ENCODE results near the gene DEFB108B. TPM values are rescaled to one million over a fixed set of nuclear protein-coding genes. Genes with fewer than 3 reads are reported as not detected.
A peak's percentile ranks its signal among the peaks of the same experiment; 100 is the strongest.
"Not testable (repeated sequence)": the region's sequence is repeated elsewhere in the genome, so short reads cannot be mapped to it uniquely, and the experiment has no call there.

DEFB108B gene
- total RNA-seq, 1 experiment from 2014 or later = not detected

DNA sequence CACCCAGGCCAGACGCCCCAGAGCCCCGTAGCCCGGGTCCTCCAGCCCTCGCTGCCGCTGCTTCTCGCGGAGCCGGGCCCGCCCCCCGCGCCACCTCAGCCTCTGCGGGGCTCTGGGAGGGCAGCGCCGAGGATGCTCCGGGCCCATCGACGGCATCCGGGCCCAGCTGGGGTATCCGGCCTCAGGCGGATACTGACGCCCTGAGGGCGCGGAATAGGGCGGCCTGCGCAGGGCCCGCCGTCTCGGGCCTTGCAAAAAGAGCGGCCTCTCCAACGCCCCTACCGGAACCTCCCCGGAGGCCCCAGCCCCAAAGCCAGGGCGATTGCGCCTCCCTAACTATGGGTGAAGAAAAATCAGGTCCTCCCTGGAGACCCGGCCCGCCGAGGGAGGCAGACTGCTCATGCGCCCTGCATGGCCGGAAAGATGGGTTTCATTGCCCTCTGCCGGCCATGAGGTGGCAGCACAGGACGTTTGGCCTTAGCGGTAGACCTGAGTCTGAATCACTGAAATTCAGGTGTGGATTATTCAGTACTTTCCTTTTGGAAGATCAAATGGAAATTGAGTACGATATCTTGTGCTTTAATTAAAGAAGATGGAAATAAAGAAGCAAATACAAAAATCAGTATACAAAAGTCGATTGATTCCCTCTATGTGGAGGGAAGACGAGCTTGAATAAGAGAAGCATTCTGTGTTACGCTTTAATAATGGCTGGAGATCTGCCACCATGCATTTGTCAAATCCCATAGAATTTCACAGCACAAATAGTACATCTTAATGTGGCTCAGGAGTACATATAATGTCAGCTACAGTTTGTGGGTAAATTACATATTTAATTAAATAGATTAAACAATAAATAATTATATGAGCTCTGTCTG is 19.3 kb upstream of the DEFB108B start:
- DNase-seq (ENCODE audit: low spot score) = peak; percentile 67

DNA sequence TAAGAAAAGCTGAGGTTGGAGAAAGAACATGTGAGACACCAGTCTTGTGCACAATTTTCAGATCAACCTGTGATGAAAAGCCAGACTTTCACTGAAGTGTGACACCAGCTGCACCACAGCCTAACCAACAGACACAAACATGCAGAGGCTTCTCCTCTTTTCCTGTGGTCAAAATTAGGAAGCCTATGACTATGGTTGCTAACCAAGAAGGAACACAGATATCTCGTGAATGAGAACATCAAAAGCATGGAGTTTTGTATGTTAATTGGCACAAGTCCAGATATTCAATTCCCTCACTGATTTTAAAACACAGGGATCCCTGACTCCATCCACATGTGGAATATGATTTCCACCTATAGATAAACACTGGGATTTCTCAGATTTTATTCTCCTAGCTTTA is 11.5 kb upstream of the DEFB108B start:
- DNase-seq (ENCODE audit: low spot score) = not testable (repeated sequence)

DNA sequence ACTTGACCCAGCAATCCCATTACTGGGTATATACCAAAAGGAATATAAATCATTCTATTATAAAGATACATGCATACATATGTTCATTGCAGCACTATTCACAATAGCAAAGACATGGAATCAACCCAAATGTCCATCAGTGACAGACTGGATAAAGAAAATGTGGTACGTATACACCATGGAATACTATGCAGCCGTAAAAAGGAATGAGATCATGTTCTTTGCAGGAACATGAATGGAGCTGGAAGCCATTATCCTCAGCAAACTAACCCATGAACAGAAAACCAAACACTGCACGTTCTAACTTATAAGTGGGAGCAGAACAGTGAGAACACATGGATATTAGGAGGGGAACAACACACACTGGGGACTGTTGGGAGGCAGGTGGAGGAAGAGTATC is 3.8 kb upstream of the DEFB108B start:
- not testable (repeated sequence) for DNase-seq (ENCODE audit: low spot score)

DNA sequence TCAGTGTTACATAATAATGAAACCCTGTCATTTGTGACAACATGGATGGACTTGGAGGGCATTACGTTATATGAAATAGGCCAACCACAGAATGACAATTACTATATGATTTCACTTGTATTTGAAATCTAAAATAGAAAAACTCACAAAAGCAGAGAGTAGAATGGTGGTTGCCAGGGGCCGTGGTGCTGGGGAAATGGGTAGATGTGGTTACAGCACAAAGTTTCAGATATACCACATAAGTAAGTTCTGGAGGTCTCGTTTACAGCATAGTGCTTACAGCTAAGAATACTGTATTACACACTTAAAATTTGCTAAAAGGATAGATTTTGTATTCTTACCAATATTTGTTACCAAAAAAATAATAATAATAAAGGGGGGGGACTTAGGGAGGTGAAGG is 3.3 kb upstream of the DEFB108B start:
- not testable (repeated sequence) for DNase-seq (ENCODE audit: low spot score)

DNA sequence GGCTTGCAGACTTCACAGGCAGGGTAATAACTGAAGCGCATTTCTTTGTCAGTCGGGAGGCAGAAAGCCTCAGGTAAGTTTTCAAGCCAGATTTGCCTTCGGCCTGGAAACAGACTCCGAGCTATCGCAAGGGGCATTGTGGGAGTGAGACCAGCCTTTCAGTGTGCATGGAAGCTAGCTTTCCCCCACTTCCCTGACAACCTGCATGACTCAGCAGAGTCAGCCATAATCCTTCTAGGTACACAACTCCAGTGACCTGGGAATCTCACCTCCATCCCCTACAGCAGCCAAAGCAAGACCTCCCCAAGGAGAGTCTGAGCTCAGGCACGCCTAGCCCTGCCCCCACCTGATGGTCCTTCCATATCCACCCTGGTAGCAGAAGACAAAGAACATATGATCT is 9.7 kb downstream of the DEFB108B start:
- not testable (repeated sequence) for DNase-seq (ENCODE audit: low spot score)

DNA sequence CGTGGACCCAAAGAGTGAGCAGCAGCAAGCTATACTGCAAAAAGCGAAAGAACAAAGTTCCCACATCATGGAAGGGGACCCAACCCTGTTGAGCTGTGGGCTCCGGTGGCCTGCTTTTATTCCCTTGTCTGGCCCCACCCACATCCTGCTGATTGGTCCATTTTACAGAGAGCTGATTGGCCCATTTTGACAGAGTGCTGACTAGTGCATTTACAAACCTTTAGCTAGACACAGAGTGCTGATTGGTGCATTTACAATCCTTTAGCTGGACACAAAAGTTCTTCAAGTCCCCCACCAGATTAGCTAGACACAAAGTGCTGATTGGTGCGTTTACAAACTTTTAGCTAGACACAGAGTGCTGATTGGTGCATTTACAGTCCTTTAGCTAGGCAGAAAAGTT is 10.4 kb downstream of the DEFB108B start:
- DNase-seq (ENCODE audit: low spot score) = not testable (repeated sequence)

DNA sequence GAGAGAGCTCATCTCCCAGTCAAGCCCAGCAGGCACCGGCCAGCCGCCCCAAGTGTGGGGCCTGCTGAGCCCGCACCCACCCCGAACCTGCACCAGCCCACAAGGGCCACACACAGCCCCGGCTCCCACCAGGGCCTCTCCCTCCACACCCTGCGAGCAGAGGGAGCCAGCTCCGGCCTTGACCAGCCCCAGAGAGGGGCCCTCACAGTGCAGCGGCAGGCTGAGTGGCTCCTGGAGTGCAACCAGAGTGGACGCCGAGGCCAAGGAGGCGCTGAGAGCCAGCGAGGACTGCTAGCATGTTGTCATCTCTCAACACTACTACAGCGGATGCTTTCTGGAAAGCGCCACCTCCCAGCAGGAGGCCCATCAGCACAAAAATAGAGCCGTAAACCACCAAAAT is 10.9 kb downstream of the DEFB108B start:
- no peak for DNase-seq (ENCODE audit: low spot score)

DNA sequence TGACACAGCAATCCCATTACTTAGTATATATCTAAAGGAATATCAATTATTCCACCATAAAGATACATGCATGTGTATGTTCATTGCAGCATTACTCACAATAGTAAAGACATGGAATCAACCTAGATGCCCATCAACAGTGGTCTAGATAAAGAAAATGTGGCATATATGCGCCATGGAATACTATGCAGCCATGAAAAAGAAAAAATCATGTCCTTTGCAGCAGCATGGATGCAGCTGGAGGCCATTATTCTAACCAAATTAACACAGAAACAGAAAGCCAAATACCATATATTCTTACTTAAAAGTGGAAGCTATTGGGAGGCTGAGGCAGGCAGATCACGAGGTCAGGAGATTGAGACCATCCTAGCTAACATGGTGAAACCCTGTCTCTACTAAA is 20.9 kb downstream of the DEFB108B start:
- DNase-seq (ENCODE audit: low spot score) = not testable (repeated sequence)

DNA sequence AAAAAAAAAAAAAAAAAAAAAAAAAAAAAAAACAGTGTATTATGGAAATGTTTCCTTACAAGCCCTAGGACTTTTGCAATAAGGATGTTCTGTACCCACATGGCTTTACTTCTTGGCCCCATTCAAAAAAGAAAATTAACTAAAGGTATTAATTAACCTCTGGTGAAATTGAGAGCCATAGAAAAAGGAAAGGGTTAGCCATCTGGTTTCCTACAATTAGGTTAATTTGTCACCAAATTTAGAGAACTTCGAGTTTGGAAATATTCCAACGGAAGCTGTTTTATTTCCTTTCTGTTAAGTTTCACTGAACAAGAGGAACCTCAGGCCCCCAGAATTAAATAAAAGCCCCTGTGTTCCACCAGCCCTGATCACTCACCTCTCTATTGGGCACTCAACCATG is 22.9 kb downstream of the DEFB108B start:
- DNase-seq (ENCODE audit: low spot score) = not testable (repeated sequence)

DNA sequence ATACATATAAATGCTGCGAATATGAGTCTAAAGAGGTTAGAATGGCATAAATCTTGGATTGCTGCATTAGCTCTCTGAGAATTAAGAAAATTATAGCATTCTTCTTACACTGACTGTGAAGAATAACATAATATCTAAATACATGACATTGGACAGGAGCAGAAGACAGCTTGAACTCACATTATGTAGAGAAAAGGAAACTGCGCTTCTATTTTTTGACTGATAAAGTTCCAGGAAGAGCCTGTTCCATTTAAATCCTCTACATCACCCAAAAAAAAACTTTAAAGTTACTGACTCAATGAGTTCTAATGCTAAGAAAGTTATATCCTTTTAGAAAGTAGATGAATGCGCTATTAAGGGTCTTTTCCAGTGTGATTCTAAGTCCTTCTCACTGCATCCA is 27.8 kb downstream of the DEFB108B start:
- not testable (repeated sequence) for DNase-seq (ENCODE audit: low spot score)

DNA sequence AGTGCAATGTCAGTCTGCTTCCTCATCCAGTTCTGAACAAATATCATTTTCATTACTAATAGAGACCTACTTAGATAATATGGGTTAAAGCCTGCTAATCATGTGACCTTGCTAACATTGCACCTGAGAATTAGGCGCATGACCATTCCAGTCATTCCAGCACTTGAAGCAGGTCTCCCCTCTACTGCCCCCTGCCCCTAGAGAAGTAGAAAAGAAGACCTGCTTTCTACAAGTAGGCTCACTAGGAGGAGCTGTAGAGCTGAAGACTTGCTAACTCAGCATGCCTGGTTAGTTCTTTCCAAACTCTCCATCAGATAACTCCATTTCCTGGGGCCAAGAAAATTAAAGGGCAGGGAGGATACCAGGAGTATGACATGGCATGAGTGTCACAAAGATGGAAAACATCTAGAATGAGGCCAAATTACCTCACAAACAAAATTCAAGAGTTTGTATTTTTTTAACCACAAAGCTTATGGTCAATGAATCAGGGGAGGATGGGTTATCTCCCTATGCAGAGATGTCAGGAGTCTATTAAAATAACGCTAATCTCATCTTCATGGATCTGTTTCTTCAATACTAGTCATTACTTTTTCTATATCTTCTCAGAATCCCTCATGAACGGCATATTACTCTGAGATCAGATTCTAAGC is 31.1 kb downstream of the DEFB108B start:
- peak; percentile 77 for DNase-seq (ENCODE audit: low spot score)

DNA sequence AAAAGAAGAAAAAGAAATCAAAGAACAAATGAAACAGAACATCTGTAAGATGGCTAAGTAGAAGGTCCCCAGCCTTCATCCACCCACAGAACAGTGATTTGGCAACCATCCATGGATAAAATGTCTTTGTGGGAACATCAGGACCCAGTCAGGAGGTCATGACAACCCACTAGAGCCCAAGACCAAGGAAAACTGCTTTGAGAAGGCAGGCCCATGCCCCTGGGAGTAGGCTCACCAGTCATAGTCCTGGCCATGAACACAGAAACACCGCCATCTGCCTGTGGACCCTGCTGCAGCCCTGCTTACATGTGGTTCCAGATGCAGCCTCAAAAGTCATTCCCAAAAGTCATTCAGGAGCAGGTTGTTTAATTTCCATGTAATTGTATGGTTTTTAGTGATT is 34.2 kb downstream of the DEFB108B start:
- not testable (repeated sequence) for DNase-seq (ENCODE audit: low spot score)

DNA sequence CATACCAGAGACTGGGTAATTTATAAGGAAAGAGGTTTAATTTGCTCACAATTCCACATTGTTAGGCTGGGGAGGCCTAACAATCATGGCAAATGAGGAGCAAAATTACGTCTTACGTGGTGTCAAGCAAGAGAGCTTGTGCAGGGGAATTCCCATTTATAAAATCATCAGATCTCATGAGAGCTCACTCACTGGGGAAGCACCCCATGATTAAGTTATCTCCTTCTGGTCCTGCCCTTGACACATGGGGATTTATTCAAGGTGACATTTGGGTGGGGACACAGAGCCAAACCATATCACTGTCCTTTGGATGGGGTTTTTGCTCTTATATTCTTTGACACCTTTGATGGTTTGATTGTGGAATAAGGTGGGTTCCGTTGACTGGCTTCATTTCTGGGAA is 36.9 kb downstream of the DEFB108B start:
- DNase-seq (ENCODE audit: low spot score) = not testable (repeated sequence)

DNA sequence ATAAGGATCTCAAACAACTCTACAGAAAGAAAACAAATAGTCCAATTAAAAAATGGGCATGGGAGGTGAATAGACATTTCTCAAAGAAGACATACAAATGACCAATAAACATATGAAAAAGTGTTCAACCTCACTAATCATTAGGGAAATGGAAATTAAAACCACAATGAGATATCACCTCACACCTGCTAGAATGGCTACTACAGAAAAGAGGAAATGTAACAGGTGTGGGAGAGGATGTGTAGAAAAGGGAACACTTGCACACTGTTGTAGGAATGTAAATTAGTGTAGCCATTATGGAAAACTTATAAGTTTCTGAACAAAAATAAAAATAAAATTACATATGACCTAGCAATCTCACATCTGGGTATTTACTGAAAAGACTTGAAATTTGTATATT is 37.7 kb downstream of the DEFB108B start:
- not testable (repeated sequence) for DNase-seq (ENCODE audit: low spot score)

DNA sequence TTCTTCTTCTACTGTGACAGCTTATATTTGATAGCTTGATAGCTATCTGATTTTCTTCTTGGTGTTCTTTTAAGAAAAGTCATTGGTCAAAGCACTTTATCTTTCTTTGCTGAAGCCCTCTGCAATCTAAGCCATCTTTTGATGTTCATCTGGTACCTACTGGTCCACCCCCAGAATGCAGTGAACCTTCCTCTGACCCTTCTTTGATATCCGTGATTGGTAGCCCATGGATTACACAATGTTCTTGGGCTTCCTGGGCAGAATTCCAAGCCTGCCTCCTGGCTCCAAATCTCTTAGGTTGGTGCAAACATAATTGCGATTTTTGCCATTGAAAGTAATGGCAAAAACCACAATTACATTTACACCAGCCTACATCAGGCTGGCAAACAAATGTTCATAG is 43.3 kb downstream of the DEFB108B start:
- peak; percentile 7 for DNase-seq (ENCODE audit: low spot score)

DNA sequence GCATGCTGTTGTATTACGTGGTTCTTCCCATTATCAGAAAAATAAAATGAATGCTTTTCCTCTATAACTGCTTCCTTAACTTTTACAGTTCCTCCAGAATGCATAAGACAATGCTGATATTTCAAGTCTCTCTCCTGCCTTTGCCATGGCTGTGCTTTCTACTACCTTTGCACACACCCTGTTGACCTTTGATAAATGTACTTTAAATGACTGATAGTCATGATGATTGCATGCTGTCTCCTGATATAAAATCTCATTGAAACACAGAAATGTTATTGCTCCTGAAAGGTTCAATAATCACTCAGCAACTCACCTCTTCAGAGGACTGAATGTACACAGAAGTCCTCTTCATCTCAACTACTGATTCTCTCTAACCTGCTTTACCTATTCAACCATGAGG is 45.1 kb downstream of the DEFB108B start, which contains the start of gene DEFB131B:
TSS of gene DEFB131B (plus strand) at position 395 of the 400 bp plus-strand sequence. CDS start at position 395, 0 bp downstream.
- DNase-seq (ENCODE audit: low spot score) = not testable (repeated sequence)

DNA sequence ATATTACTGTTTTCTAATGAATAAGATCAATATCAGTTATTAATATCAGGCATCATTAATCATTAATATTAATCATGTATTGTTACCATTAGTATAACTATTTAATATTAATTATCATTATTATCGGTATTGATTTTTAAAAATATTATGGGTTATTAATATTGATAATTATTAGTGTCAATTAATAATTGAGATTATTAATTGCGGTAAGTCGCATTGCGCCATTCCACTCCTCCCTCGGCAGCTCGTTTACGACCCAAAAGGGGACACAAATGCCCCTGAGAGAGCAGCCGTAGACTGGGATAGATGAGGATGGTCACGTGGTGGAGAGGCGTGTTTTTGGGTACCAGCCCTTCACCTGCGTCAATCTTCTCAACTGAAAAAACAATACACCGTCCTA is 52.8 kb downstream of the DEFB108B start:
- not testable (repeated sequence) for DNase-seq (ENCODE audit: low spot score)

Other genes with a start within 250 kb of the DEFB108B start
- not detected in 2 replicates for gene DEFB131B, start 45.3 kb downstream of the DEFB108B start, total RNA-seq (2014; rRNA removed; shearing (Covaris generic))
- 1.4 and 2.6 TPM in 2 replicates for gene XNDC1N, start 95.4 kb downstream of the DEFB108B start, total RNA-seq (2014; rRNA removed; shearing (Covaris generic))
- 19.1 and 25.8 TPM in 2 replicates for gene RNF121, start 95.8 kb downstream of the DEFB108B start, total RNA-seq (2014; rRNA removed; shearing (Covaris generic))
- gene IL18BP, start 165.7 kb downstream of the DEFB108B start, total RNA-seq (2014; rRNA removed; shearing (Covaris generic)) = 0.60 and 1.2 TPM in 2 replicates
- 67.5 and 71.5 TPM in 2 replicates for gene NUMA1, start 247.3 kb downstream of the DEFB108B start, total RNA-seq (2014; rRNA removed; shearing (Covaris generic))
- gene LRRC51, start 247.7 kb downstream of the DEFB108B start, total RNA-seq (2014; rRNA removed; shearing (Covaris generic)) = 3.9 and 9.3 TPM in 2 replicates

All from H4 (cell line).